Erythroblast (primary cell): Measurements from ENCODE around the gene RDH11.
A peak's percentile ranks its signal among the peaks of the same experiment; 100 is the strongest.

Source experiments
- DNase-seq, 2 experiments: peaks; one replicate each; lab custom pipeline; 2025; lab: John Stamatoyannopoulos, UW
- GATA1 ChIP-seq: IDR thresholded peaks from 2 replicates; pipeline ENCODE4 v1.6.1; 2011; ENCODE audit warnings: low read depth, mild to moderate bottlenecking, control low read depth, low read length, moderate library complexity
- POLR2A ChIP-seq: IDR thresholded peaks from 2 replicates; pipeline ENCODE4 v1.6.1; 2011; ENCODE audit warnings: mild to moderate bottlenecking, low read length

Gene RDH11, protein sequence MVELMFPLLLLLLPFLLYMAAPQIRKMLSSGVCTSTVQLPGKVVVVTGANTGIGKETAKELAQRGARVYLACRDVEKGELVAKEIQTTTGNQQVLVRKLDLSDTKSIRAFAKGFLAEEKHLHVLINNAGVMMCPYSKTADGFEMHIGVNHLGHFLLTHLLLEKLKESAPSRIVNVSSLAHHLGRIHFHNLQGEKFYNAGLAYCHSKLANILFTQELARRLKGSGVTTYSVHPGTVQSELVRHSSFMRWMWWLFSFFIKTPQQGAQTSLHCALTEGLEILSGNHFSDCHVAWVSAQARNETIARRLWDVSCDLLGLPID

DNA sequence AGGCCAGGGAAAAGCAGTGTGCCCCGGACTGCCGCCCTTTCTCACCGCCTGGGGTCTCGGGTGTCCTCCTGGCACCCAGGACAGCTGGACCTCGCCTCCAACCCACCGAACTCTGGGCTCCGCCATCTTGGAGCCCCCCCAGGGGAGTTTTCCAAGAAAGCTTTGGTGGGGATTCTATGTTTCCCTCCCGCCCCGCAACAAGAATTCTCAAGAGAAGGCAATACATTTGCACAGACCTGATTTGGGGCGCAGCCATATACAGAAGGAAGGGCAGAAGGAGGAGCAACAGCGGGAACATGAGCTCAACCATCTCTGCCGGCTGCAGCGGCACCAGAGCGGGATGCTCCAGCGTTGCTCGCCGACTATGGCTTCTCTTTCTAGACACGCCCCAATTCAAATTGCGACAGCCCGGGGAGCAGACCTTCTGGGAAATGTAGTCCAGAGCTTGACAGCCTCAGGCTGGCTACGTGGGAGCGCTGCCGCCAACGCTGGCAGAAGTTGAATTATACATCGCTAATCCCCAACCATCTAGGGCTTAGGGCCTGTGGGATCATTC is at the start of gene RDH11:
Gene RDH11, minus strand, starts transcription at position 371 of the 556 bp plus-strand sequence. Its CDS starts 61 bp downstream, at position 310.
- peak; percentile 89 for TF ChIP-seq POLR2A
- TF ChIP-seq GATA1 = no peak
- DNase-seq = peak; percentile 90 to 93

DNA sequence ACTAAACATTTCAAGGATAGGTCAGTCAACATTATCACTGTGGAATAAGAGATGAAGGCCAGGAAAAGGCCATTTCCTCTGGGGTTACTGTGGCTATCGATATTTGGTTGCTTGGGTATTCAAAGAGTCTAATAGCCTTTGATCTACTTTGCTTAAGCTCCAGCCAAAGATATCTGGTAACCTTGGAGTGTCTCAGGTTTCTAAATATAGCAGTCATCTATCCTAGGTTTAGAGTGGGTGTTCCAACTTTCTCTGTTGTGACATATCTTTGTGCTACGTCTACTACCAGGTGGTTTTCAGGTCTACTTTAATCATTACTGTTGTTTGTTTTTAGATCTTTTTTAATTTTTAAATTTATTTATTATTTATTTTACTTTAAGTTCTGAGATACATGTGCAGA is 48.5 kb upstream of the RDH11 start:
- TF ChIP-seq POLR2A = no peak
- no peak for TF ChIP-seq GATA1
- no peak for DNase-seq

DNA sequence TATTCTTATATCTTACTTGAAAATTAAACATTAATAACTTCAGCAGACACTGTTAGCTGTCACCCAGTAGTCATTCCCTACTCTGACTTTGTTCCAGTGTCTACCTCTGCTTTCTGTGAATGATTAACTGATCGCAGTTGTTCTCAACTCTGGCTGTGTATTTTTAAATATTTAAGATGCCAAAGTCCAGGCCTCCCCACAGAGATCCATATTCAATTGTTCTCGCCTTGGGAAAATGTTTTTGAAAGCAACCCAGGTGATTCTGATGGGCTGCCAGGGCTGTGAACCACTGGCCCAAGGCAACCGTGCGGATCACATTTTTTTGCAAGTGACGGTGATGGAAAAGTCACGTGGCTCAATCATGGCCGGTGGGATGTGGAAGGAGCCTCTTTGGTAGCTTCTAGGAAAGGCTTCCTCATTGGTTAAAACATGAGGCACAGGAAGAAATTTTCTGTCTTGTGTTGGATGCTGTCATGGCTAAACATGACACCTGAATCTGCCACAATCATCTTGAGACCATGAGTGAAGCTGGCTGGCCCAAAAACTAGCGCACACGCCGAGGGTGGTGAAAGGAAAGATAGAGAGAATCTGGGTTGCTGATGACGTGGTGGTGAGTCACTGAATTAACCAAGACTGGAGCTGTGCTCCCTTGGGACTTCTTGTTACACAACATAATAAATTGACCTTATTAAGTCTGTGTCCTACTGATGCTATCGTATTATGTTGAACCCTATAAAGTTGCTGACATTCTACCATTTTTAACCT is 43.4 kb upstream of the RDH11 start:
- TF ChIP-seq POLR2A = no peak
- TF ChIP-seq GATA1 = no peak
- peak in 1 of 2 experiments; percentile 49 for DNase-seq

DNA sequence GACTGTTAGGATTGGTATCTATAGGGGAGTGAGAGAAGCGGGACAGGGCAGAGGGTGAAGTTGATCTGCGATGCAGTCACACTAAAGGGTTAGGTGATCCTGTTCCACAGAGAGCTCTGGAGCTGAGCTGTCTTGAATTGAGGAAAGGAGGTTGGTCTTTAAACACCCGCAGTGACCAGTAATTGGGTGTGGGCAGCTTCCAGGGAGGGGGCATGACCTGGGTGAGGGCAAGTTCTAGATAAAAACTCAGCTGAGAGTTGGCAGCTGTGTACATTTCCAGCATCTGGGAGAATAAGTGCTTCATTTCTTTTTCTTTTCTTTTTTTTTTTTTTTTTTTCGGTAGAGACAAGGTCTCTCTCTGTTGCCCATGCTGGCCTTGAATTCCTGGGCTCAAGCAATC is 41.2 kb upstream of the RDH11 start:
- TF ChIP-seq POLR2A (no peak), GATA1 (no peak)
- no peak for DNase-seq

DNA sequence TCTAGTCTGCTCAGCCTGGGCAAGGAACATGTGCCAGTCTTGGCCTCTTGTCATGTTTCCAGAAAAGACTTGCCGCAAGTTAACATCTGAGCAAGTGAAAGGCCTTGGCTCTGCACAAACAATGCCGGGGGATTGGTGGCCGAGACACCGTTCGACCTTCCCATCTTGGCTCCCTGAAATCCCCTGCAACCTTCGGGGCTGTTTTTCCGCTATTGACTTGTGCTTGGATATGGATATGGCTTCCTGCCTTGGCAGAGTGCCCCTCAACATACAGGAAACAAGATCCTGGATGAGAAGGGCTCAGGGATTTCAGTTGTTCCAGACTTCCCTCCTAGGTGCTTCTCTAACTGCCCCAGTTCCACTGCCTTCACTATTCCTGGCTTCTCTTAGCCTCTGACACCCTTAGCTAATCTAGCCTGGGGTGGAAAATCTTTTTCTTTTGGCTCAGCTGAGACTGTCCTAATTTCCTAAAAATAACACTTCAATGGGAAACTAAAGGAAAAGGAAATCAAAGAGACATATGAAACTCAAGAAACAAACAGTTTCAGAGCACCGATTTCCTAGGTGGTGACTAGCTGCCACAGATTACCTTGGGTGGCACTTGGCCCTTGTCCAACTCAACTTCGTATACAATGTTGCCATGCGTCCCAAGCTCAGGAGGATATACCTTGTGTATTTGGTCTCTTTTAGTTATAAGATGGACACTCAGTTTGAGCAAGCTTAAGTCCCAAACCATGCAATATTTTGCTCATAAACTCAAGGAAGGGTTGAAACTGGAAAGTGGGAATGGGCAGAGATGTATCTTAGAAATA is 40.0 kb upstream of the RDH11 start:
- TF ChIP-seq GATA1 = no peak
- TF ChIP-seq POLR2A = no peak
- no peak for DNase-seq

DNA sequence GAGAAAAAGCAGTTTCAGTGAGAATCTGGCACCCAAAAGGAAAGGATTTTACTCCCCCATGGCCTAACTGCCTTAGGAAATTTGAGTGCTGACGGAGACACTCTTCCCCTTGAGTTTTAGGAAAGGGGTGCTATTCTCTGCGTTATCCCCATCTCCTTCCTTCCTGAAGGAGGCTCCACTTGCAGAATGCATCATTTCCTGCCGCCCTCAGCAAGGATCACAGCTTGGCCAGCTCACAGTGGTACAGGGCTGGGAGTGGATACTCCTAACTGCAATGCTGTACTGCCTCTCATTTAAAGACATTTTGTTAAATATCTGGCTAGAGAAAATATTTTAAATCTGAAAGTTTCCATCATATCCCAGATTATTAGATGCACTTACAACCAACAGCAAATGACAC is 39.1 kb upstream of the RDH11 start:
- TF ChIP-seq GATA1 (no peak), POLR2A (no peak)
- DNase-seq = no peak

DNA sequence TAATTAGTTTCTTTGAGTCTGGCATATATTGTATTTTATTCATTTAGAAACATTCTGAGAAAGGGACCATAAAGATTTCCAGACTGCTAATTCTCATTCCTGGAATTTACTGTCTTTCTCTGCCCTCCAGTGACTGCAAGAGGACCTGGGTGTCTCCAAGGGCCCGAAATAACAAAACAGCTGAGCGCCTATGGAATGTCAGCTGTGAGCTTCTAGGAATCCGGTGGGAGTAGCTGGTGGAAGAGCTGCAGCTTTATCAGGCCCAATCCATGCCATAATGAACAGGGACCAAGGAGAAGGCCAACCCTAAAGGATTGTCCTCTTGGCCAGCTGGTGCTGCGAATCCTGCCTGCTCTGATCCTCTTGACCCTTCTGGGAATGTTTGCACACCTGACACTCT is 38.1 kb upstream of the RDH11 start:
- TF ChIP-seq POLR2A (no peak), GATA1 (no peak)
- DNase-seq = no peak

DNA sequence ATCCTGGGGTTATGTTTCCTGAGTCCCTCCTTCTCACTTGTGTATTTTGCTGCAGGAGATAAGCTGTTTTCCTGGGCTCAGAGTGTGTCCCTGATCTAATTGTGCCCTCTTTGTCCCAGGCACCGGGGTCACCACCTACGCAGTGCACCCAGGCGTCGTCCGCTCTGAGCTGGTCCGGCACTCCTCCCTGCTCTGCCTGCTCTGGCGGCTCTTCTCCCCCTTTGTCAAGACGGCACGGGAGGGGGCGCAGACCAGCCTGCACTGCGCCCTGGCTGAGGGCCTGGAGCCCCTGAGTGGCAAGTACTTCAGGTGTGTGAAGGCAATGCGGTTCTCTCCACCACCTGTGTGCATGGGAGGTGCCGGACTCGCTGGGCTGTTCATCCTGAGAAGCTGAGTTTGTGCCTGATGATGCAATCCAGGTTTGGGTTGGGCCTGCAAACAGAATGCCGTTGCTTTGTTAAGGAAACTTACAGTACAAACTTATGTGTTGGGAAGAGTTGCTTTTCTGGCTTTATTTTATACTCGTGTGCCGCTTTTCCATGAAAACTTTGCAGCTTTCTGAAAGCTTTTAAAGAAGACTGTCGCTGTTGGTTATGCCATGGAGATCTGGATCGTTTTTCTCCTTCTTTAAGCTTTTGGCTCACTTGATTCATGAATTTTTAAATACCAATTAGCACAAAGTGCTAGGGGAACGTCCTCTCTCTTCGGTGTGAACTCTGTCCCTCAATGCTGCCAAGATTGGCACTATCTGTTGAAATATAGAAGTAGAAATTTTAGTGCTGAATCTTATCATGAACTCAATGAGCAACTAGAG is 33.7 kb upstream of the RDH11 start:
- DNase-seq = no peak
- no peak for TF ChIP-seq GATA1
- TF ChIP-seq POLR2A = no peak

DNA sequence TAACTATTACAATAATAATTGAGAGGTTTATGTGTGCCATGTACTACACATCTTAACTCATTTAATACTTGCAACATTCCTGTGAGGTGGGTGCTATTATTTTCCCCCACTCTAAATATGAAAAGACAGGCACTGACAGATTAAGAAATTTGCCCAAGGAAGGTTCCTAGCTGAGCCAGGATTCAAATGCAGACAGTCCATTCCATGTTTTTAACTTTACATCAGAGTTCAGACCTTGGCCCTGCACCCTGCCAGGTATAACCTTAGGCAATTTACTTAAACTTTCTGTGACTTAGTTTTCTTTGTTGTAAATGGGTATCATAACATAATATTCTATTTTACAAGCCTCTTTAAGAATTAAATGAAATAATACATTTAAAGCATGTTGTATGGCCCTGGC is 32.7 kb upstream of the RDH11 start:
- TF ChIP-seq POLR2A (no peak), GATA1 (no peak)
- DNase-seq = no peak

DNA sequence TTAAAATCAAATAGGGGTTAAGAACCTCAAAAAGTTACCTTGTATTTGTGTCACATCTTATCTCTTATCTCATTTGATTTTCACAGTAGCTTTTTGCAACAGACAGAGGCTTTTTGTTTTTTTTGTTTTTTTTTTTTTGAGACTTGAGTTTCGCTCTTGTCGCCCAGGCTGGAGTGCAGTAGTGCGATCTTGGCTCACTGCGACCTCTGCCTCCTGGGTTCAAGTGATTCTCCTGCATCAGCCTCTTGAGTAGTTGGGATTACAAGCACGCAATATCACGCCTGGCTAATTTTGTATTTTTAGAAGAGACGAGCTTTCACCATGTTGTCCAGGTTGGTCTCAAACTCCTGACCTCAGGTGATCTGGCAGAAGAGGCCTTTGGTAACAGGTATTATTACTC is 31.8 kb upstream of the RDH11 start:
- DNase-seq = no peak
- TF ChIP-seq POLR2A = no peak
- TF ChIP-seq GATA1 = no peak

DNA sequence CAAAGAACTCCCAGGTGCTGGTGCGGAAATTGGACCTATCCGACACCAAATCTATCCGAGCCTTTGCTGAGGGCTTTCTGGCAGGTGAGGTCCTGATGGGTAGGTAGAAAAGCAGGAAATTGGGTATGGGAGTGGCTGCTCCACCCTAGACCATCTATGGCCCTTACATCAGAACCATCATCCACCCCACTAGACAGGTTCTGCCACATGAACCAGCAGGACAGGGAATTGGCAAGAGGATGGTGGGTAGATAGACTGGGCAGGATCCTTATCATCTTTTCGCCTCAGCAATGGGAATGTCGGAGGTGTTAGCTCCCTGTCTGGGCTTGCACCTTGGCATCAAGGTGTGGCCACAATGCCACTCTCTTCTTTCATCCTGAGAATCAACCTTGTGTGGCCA is 29.6 kb upstream of the RDH11 start:
- TF ChIP-seq POLR2A (no peak), GATA1 (no peak)
- DNase-seq = no peak

DNA sequence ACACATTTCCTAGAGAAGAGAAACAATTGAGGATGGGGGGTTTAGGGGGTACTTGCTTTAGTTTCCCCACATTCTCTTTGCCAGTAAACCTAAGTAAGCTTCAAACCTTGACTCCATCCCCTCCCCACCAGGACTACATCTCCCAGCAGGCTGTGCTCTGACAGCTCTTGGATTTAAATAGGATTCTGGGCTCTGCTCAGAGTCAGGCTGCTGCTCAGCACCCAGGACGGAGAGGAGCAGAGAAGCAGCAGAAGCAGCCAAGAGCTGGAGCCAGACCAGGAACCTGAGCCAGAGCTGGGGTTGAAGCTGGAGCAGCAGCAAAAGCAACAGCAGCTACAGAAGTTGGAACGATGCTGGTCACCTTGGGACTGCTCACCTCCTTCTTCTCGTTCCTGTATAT is 26.7 kb upstream of the RDH11 start:
- TF ChIP-seq GATA1 (no peak), POLR2A (no peak)
- no peak for DNase-seq

DNA sequence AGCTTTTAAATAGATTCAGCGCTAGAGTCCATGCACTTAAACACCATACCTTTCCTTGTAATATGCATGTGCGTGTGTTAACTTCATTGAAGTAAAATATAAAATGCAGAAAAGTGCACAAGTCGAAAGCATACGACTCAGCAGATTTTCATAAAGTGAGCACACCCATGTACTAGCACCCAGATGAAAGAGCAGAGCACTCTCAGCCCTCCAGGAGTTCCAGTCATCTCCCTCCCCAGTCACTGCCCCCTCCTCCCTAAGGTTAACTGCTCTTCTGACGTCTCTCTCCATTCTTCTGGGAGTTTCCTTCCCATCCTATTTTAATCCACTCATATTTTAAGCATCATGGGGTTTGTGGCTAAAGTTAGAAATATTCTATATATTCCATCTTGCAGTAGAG is 26.3 kb upstream of the RDH11 start:
- TF ChIP-seq GATA1 (no peak), POLR2A (no peak)
- no peak for DNase-seq
